ENCODE data around the gene RAF1.

GRCh38 chr3:12549971-12550760 is 113.8 kb downstream of the RAF1 start:
- TF ChIP-seq POLR2A (IDR thresholded peaks at IDR 0.05; ENCODE audit: low read length) (no peak), CTCF (IDR thresholded peaks at IDR 0.05) (no peak), MAFK (IDR thresholded peaks at IDR 0.05; ENCODE audit: partially characterized antibody) (peak; percentile 77)

Measured in A549 (cell line).